Measurements from ENCODE around the gene UBXN6.

UBXN6 gene

GRCh38 chr19:4409123-4409933, 48.3 kb downstream of the UBXN6 start:
- DNase-seq (ENCODE audit: low read depth in 2 of 2), result no peak

GRCh38 chr19:4406626-4407025, 51.0 kb downstream of the UBXN6 start:
- DNase-seq (ENCODE audit: low read depth in 2 of 2), result no peak

GRCh38 chr19:4405977-4406376, 51.6 kb downstream of the UBXN6 start:
- no peak for DNase-seq (ENCODE audit: low read depth in 2 of 2)

- DNase-seq (ENCODE audit: low read depth in 2 of 2), result no peak
Observed at GRCh38 chr19:4403005-4403761, 54.4 kb downstream of the UBXN6 start.

- peak; percentile 99 for DNase-seq (ENCODE audit: low read depth in 2 of 2)
Observed at GRCh38 chr19:4402171-4403004, 55.2 kb downstream of the UBXN6 start, which contains the start of gene CHAF1A. Gene CHAF1A, plus strand, starts transcription at chr19:4402640. Its CDS starts 123 bp downstream, at chr19:4402763.

- DNase-seq (ENCODE audit: low read depth in 2 of 2), result no peak
Observed at GRCh38 chr19:4401769-4402170, 55.8 kb downstream of the UBXN6 start.

GRCh38 chr19:4400135-4400936, 57.3 kb downstream of the UBXN6 start, which contains the start of gene SH3GL1:
Gene SH3GL1, minus strand, starts transcription at chr19:4400547. Its CDS starts 179 bp downstream, at chr19:4400368.
- DNase-seq (ENCODE audit: low read depth in 2 of 2), result peak; percentile 83 to 87

GRCh38 chr19:4399812-4400134, 57.8 kb downstream of the UBXN6 start:
- no peak for DNase-seq (ENCODE audit: low read depth in 2 of 2)

- no peak for DNase-seq (ENCODE audit: low read depth in 2 of 2)
Observed at GRCh38 chr19:4396949-4397783, 60.4 kb downstream of the UBXN6 start.

All from stimulated activated CD8-positive, alpha-beta memory T cell treated with anti-CD3 and anti-CD28 coated beads, Interleukin-7, amount 100 ng/mL, for 4 hours (primary cell).